ENCODE data around the gene TSKS. TPM values are rescaled to one million over a fixed set of nuclear protein-coding genes. Genes with fewer than 3 reads are reported as not detected.
A peak's percentile ranks its signal among the peaks of the same experiment; 100 is the strongest.

Gene TSKS
- total and polyA plus RNA-seq, 2 donors (not counting 3 experiments of a cell fraction or from before 2014, with no cell fraction given), result 0.03 TPM; not detected in 1

GRCh38 chr19:49691243-49692146 lies 71.6 kb downstream of the TSKS start:
- intact Hi-C loops (cut with micrococcal nuclease) (loop anchor here (1.0 to 2.0 kb wide), 2 partner anchors 25 to 75 kb away; no protein-coding TSS in a partner anchor), dilution Hi-C loops (cut with MboI; ENCODE audit: extremely low pct_ligation_motif_present, low sequenced_read_pairs) (no loop called here)
- Histone ChIP-seq H3K27me3 (ENCODE audit: control insufficient read depth in 2 of 2, insufficient read depth in 2 of 2, low read length in 2 of 2) (no peaks in the 10 kb centered on the region), H3K9ac (replicated peaks; ENCODE audit: extremely low read depth, insufficient read depth, low read length) (peak overlapping the region; percentile 6), H3K4me1 (ENCODE audit: control insufficient read depth, extremely low read depth, insufficient read depth, low read length) (peaks cover 40% of the 10 kb centered on the region), H2AFZ (ENCODE audit: low read depth, low read length) (peak overlapping the region; percentile 87), H3K27ac (ENCODE audit: insufficient read depth, low read depth, low read length) (no peak overlapping the region), H3K4me3 (replicated peaks in 1 of 3; ENCODE audit: insufficient read depth in 1 of 3, low read depth in 1 of 3, low read length in 3 of 3) (peak overlapping the region; percentile 17 to 74 (median 59)), H3K36me3 (ENCODE audit: control insufficient read depth in 2 of 2, extremely low read depth in 1 of 2, insufficient read depth in 2 of 2, low read length in 2 of 2) (peaks cover 0 to 6% of the 10 kb centered on the region in 2 experiments), H3K79me2 (ENCODE audit: control insufficient read depth, insufficient read depth, low read length) (no peaks in the 10 kb centered on the region), H3K9me3 (replicated peaks; ENCODE audit: control insufficient read depth, insufficient read depth, low read length) (no peaks in the 10 kb centered on the region), H4K20me1 (replicated peaks; ENCODE audit: control insufficient read depth, extremely low read depth, insufficient read depth, low read length) (no peaks in the 10 kb centered on the region), H3K9me1 (replicated peaks; ENCODE audit: control insufficient read depth, extremely low read depth, insufficient read depth, low read length) (no peaks in the 10 kb centered on the region), H3K4me2 (ENCODE audit: insufficient read depth, low read length) (peak overlapping the region; percentile 87)
- ChIA-PET POLR2A (interaction anchor here (0.6 to 1.2 kb wide), 2 partner anchors 26 to 69 kb away, joined by 4 to 5 read pairs; no protein-coding TSS in a partner anchor), CTCF (interaction anchor here (1.5 to 2.9 kb wide), 2 partner anchors 11 to 111 kb away, joined by 3 to 9 read pairs; partner anchors contain the start of gene NOSIP)
- no TSS peak for BruUV-seq (replicated peaks)
- no peak for TF ChIP-seq EZH2 (IDR thresholded peaks at IDR 0.05; ENCODE audit: borderline replicate concordance, low read depth, low read length, severe bottlenecking)
- TF ChIP-seq, protein P1, sequence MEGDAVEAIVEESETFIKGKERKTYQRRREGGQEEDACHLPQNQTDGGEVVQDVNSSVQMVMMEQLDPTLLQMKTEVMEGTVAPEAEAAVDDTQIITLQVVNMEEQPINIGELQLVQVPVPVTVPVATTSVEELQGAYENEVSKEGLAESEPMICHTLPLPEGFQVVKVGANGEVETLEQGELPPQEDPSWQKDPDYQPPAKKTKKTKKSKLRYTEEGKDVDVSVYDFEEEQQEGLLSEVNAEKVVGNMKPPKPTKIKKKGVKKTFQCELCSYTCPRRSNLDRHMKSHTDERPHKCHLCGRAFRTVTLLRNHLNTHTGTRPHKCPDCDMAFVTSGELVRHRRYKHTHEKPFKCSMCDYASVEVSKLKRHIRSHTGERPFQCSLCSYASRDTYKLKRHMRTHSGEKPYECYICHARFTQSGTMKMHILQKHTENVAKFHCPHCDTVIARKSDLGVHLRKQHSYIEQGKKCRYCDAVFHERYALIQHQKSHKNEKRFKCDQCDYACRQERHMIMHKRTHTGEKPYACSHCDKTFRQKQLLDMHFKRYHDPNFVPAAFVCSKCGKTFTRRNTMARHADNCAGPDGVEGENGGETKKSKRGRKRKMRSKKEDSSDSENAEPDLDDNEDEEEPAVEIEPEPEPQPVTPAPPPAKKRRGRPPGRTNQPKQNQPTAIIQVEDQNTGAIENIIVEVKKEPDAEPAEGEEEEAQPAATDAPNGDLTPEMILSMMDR (IDR thresholded peaks at IDR 0.05; ENCODE audit: extremely low read depth in 1 of 2, insufficient read depth in 1 of 2, low read depth in 1 of 2, low read length in 2 of 2), result no peak
- no peak for TF ChIP-seq MYC (IDR thresholded peaks at IDR 0.05; ENCODE audit: low read depth, low read length)
- TF ChIP-seq JUN (IDR thresholded peaks at IDR 0.05; ENCODE audit: borderline replicate concordance, insufficient read depth, insufficient read length, low read depth), result no peak
- no peak for TF ChIP-seq FOS (IDR thresholded peaks at IDR 0.05; ENCODE audit: borderline replicate concordance, insufficient read depth, low read length)
- peak; percentile 56 for TF ChIP-seq POLR2A (IDR thresholded peaks at IDR 0.05; ENCODE audit: low read depth, low read length)
- no peak for TF ChIP-seq GATA2 (IDR thresholded peaks at IDR 0.05; ENCODE audit: insufficient read depth, insufficient read length, low read depth, low read length)
- peak; percentile 34 for TF ChIP-seq POLR2AphosphoS5 (IDR thresholded peaks at IDR 0.05; ENCODE audit: insufficient read depth, low read depth, low read length)
- TF ChIP-seq, protein P2, sequence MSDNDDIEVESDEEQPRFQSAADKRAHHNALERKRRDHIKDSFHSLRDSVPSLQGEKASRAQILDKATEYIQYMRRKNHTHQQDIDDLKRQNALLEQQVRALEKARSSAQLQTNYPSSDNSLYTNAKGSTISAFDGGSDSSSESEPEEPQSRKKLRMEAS (IDR thresholded peaks at IDR 0.05; ENCODE audit: insufficient read depth, insufficient read length), result peak; percentile 25
- peak; percentile 76 for DNase-seq (ENCODE audit: low read depth, low spot score)
- no peak for FAIRE-seq

Measured in endothelial cell of umbilical vein (primary cell).